Measurements from ENCODE around the gene DLX4.

The DLX4 gene

GRCh38 chr17:50014471-50015088, 45.6 kb downstream of the DLX4 start:
- Histone ChIP-seq H2BK120ac (ENCODE audit: low read depth, low read length) (no peak overlapping the region), H3K18ac (ENCODE audit: low read length) (no peak overlapping the region), H3K79me1 (ENCODE audit: low read length) (no peaks in the 10 kb centered on the region), H3K23ac (ENCODE audit: low read length) (no peak overlapping the region), H2BK15ac (replicated peaks; ENCODE audit: low read depth) (no peak overlapping the region), H2AK5ac (ENCODE audit: low read length) (no peak overlapping the region), H4K8ac (ENCODE audit: low read depth, low read length) (no peak overlapping the region), H3K36me3 (ENCODE audit: control insufficient read depth, insufficient read depth, low read length) (no peaks in the 10 kb centered on the region), H3K27me3 (ENCODE audit: insufficient read depth, low read length, poor library complexity) (no peaks in the 10 kb centered on the region), H3K27ac (ENCODE audit: low read depth, low read length) (no peak overlapping the region), H2BK5ac (ENCODE audit: low read length) (no peak overlapping the region), H3K56ac (ENCODE audit: low read length) (no peak overlapping the region), H3K4ac (ENCODE audit: low read depth, low read length) (no peak overlapping the region), H3K4me2 (ENCODE audit: low read length) (no peak overlapping the region), H3K9ac (ENCODE audit: low read length) (no peak overlapping the region), H3K79me2 (ENCODE audit: control insufficient read depth, insufficient read depth, low read length) (no peaks in the 10 kb centered on the region), H4K5ac (ENCODE audit: low read length) (no peak overlapping the region), H3K4me1 (ENCODE audit: control insufficient read depth, low read depth, low read length) (no peaks in the 10 kb centered on the region), H3K4me3 (ENCODE audit: low read length) (no peak overlapping the region)
- no CpG with 5 or more reads among the region's 1 CpG for WGBS (ENCODE audit: extremely low coverage, insufficient coverage, low lambda C conversion rate)
- DNase-seq: no peak

- H2AK5ac ChIP-seq (ENCODE audit: low read length): no peak overlapping the region
- H3K56ac ChIP-seq (ENCODE audit: low read length): no peak overlapping the region
- no peaks in the 10 kb centered on the region for H3K27me3 ChIP-seq (ENCODE audit: insufficient read depth, low read length, poor library complexity)
- H2BK120ac ChIP-seq (ENCODE audit: low read depth, low read length): no peak overlapping the region
- no peak overlapping the region for H3K4ac ChIP-seq (ENCODE audit: low read depth, low read length)
- H3K9ac ChIP-seq (ENCODE audit: low read length): no peak overlapping the region
- no peak overlapping the region for H3K27ac ChIP-seq (ENCODE audit: low read depth, low read length)
- no peaks in the 10 kb centered on the region for H3K36me3 ChIP-seq (ENCODE audit: control insufficient read depth, insufficient read depth, low read length)
- H3K4me2 ChIP-seq (ENCODE audit: low read length): no peak overlapping the region
- no peak overlapping the region for H4K5ac ChIP-seq (ENCODE audit: low read length)
- H3K18ac ChIP-seq (ENCODE audit: low read length): no peak overlapping the region
- H3K4me3 ChIP-seq (ENCODE audit: low read length): no peak overlapping the region
- no peak overlapping the region for H2BK15ac ChIP-seq (replicated peaks; ENCODE audit: low read depth)
- H3K23ac ChIP-seq (ENCODE audit: low read length): no peak overlapping the region
- WGBS (ENCODE audit: extremely low coverage, insufficient coverage, low lambda C conversion rate): no CpG with 5 or more reads among the region's 2 CpGs
- no peaks in the 10 kb centered on the region for H3K79me1 ChIP-seq (ENCODE audit: low read length)
- no peaks in the 10 kb centered on the region for H3K79me2 ChIP-seq (ENCODE audit: control insufficient read depth, insufficient read depth, low read length)
- no peak overlapping the region for H2BK5ac ChIP-seq (ENCODE audit: low read length)
- no peak overlapping the region for H4K8ac ChIP-seq (ENCODE audit: low read depth, low read length)
- H3K4me1 ChIP-seq (ENCODE audit: control insufficient read depth, low read depth, low read length): no peaks in the 10 kb centered on the region
- no peak for DNase-seq
Observed at GRCh38 chr17:50015146-50015545, 46.2 kb downstream of the DLX4 start.

DNA sequence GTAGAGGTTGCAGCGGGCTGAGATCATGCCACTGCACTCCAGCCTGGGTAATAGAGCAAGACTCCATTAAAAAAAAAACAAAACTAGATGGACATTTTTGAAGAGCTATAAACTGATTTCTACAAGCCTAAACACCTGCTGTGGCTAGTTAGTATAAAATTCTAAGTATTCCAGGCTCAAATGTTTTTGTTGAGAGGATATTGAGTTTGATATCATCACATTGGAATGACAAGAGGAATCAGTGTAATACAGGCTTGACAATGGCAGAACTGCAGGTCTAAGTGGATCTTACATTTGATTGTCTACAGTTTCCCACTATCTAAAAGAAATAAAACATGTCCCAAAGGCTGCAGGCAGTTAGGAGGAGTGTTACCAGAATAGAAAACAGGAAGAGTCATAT, 49.9 kb downstream of the DLX4 start:
- no peak for DNase-seq
- WGBS (ENCODE audit: extremely low coverage, insufficient coverage, low lambda C conversion rate): no CpG with 5 or more reads among the region's 1 CpG
- no peak overlapping the region for H3K4ac ChIP-seq (ENCODE audit: low read depth, low read length)

GRCh38 chr17:50020841-50021599, 52.0 kb downstream of the DLX4 start:
- Histone ChIP-seq H3K4me2 (ENCODE audit: low read length) (no peak overlapping the region), H4K8ac (ENCODE audit: low read depth, low read length) (no peak overlapping the region), H3K79me1 (ENCODE audit: low read length) (no peaks in the 10 kb centered on the region), H2BK15ac (replicated peaks; ENCODE audit: low read depth) (no peak overlapping the region), H3K4me1 (ENCODE audit: control insufficient read depth, low read depth, low read length) (no peaks in the 10 kb centered on the region), H3K9ac (ENCODE audit: low read length) (no peak overlapping the region), H2AK5ac (ENCODE audit: low read length) (no peak overlapping the region), H3K56ac (ENCODE audit: low read length) (no peak overlapping the region), H2BK5ac (ENCODE audit: low read length) (no peak overlapping the region), H3K18ac (ENCODE audit: low read length) (no peak overlapping the region), H3K4me3 (ENCODE audit: low read length) (no peak overlapping the region), H3K79me2 (ENCODE audit: control insufficient read depth, insufficient read depth, low read length) (no peaks in the 10 kb centered on the region), H3K23ac (ENCODE audit: low read length) (no peak overlapping the region), H2BK120ac (ENCODE audit: low read depth, low read length) (no peak overlapping the region), H3K27ac (ENCODE audit: low read depth, low read length) (no peak overlapping the region), H3K36me3 (ENCODE audit: control insufficient read depth, insufficient read depth, low read length) (no peaks in the 10 kb centered on the region), H3K27me3 (ENCODE audit: insufficient read depth, low read length, poor library complexity) (no peaks in the 10 kb centered on the region), H4K5ac (ENCODE audit: low read length) (no peak overlapping the region), H3K4ac (ENCODE audit: low read depth, low read length) (no peak overlapping the region)
- no peak for DNase-seq
- WGBS (ENCODE audit: extremely low coverage, insufficient coverage, low lambda C conversion rate): no CpG with 5 or more reads among the region's 13 CpGs

More for the DNA sequence above, 49.9 kb downstream of the DLX4 start:
- no peak overlapping the region for H3K56ac ChIP-seq (ENCODE audit: low read length)
- no peak overlapping the region for H3K4me3 ChIP-seq (ENCODE audit: low read length)
- H3K27me3 ChIP-seq (ENCODE audit: insufficient read depth, low read length, poor library complexity): no peaks in the 10 kb centered on the region
- H3K23ac ChIP-seq (ENCODE audit: low read length): no peak overlapping the region
- no peaks in the 10 kb centered on the region for H3K79me1 ChIP-seq (ENCODE audit: low read length)
- no peak overlapping the region for H2BK120ac ChIP-seq (ENCODE audit: low read depth, low read length)
- H3K36me3 ChIP-seq (ENCODE audit: control insufficient read depth, insufficient read depth, low read length): no peaks in the 10 kb centered on the region
- no peak overlapping the region for H3K27ac ChIP-seq (ENCODE audit: low read depth, low read length)
- no peak overlapping the region for H4K5ac ChIP-seq (ENCODE audit: low read length)
- H2BK5ac ChIP-seq (ENCODE audit: low read length): no peak overlapping the region
- no peak overlapping the region for H3K18ac ChIP-seq (ENCODE audit: low read length)
- no peak overlapping the region for H3K9ac ChIP-seq (ENCODE audit: low read length)
- H3K4me1 ChIP-seq (ENCODE audit: control insufficient read depth, low read depth, low read length): no peaks in the 10 kb centered on the region
- no peak overlapping the region for H2AK5ac ChIP-seq (ENCODE audit: low read length)
- no peak overlapping the region for H4K8ac ChIP-seq (ENCODE audit: low read depth, low read length)
- H2BK15ac ChIP-seq (replicated peaks; ENCODE audit: low read depth): no peak overlapping the region
- no peak overlapping the region for H3K4me2 ChIP-seq (ENCODE audit: low read length)
- H3K79me2 ChIP-seq (ENCODE audit: control insufficient read depth, insufficient read depth, low read length): no peaks in the 10 kb centered on the region

DNA sequence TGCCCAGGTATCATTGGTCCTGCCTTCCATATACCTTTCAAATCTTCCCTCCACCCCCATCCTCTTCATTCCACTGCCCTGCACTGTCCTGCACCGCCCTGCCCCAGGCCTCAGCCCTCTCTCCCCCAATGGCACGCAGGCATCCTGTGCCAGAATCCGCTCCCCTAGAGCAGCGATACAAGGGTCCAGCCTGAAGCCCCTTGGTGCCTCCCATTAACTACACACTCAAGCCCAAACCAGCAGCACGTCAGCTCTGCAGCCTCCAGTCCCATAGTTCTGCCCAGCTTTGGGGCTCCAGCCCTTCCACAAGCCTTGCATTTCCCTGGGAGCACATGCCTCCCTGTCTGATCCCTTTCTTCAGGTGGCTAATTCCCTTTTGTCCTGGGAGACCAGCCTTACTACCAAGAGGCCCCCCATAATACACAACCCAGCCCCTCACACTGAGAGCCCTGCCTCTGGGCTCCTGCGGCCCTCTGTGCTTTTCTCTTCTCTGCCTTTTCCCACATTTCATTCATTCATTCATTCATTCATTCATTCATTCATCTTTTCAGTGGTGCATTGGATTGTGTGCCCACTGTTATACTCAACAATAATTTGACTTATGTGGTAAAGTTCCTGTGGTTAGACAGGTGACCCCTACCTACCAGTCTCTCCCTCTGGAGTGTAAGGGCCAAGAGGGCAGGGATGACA, 52.8 kb downstream of the DLX4 start:
- H3K27ac ChIP-seq (ENCODE audit: low read depth, low read length): no peak overlapping the region
- no peak overlapping the region for H2BK120ac ChIP-seq (ENCODE audit: low read depth, low read length)
- no peaks in the 10 kb centered on the region for H3K27me3 ChIP-seq (ENCODE audit: insufficient read depth, low read length, poor library complexity)
- H4K5ac ChIP-seq (ENCODE audit: low read length): no peak overlapping the region
- H2BK15ac ChIP-seq (replicated peaks; ENCODE audit: low read depth): no peak overlapping the region
- no peak overlapping the region for H2AK5ac ChIP-seq (ENCODE audit: low read length)
- H3K9ac ChIP-seq (ENCODE audit: low read length): no peak overlapping the region
- WGBS (ENCODE audit: extremely low coverage, insufficient coverage, low lambda C conversion rate): no CpG with 5 or more reads among the region's 6 CpGs
- no peak overlapping the region for H3K4me3 ChIP-seq (ENCODE audit: low read length)
- no peak for DNase-seq
- no peak overlapping the region for H2BK5ac ChIP-seq (ENCODE audit: low read length)
- no peak overlapping the region for H3K56ac ChIP-seq (ENCODE audit: low read length)
- H3K4me2 ChIP-seq (ENCODE audit: low read length): no peak overlapping the region
- no peaks in the 10 kb centered on the region for H3K79me2 ChIP-seq (ENCODE audit: control insufficient read depth, insufficient read depth, low read length)
- H3K23ac ChIP-seq (ENCODE audit: low read length): no peak overlapping the region
- H3K36me3 ChIP-seq (ENCODE audit: control insufficient read depth, insufficient read depth, low read length): no peaks in the 10 kb centered on the region
- no peak overlapping the region for H3K18ac ChIP-seq (ENCODE audit: low read length)
- H3K4ac ChIP-seq (ENCODE audit: low read depth, low read length): no peak overlapping the region
- H3K79me1 ChIP-seq (ENCODE audit: low read length): no peaks in the 10 kb centered on the region
- H4K8ac ChIP-seq (ENCODE audit: low read depth, low read length): no peak overlapping the region
- no peaks in the 10 kb centered on the region for H3K4me1 ChIP-seq (ENCODE audit: control insufficient read depth, low read depth, low read length)

All from mesendoderm (in vitro differentiated cells).